GM19463 (cell line): ENCODE data around the gene CIAPIN1.
A peak's percentile ranks its signal among the peaks of the same experiment; 100 is the strongest.
"Not testable (repeated sequence)": the region's sequence is repeated elsewhere in the genome, so short reads cannot be mapped to it uniquely, and the experiment has no call there.

Source experiments
- ATAC-seq: cut with Tn5 transposase; IDR thresholded peaks from one replicate; pipeline ENCODE4 v1.9.1; 2021; ENCODE audit warnings: mild to moderate bottlenecking, moderate library complexity; ENCODE audit not compliant: unreplicated experiment

CIAPIN1 gene

GRCh38 chr16:57444711-57445110, 2.5 kb downstream of the CIAPIN1 start:
- ATAC-seq: no peak

- not testable (repeated sequence) for ATAC-seq
These were observed 6.6 kb downstream of the CIAPIN1 start for GRCh38 chr16:57440551-57440950.

GRCh38 chr16:57439947-57440346, 7.2 kb downstream of the CIAPIN1 start:
- ATAC-seq: not testable (repeated sequence)

GRCh38 chr16:57435838-57436237, 11.3 kb downstream of the CIAPIN1 start:
- ATAC-seq: no peak

- ATAC-seq: no peak
These were observed 13.2 kb downstream of the CIAPIN1 start for GRCh38 chr16:57434003-57434402.

GRCh38 chr16:57432989-57433388, 14.2 kb downstream of the CIAPIN1 start:
- no peak for ATAC-seq

- no peak for ATAC-seq
These were observed 14.7 kb downstream of the CIAPIN1 start for GRCh38 chr16:57432505-57432904.

GRCh38 chr16:57430955-57431354, 16.2 kb downstream of the CIAPIN1 start:
- ATAC-seq: no peak

GRCh38 chr16:57427824-57428223, 19.4 kb downstream of the CIAPIN1 start:
- no peak for ATAC-seq

- no peak for ATAC-seq
These were observed 19.9 kb downstream of the CIAPIN1 start for GRCh38 chr16:57427307-57427706.

GRCh38 chr16:57426356-57426755, 20.8 kb downstream of the CIAPIN1 start:
- ATAC-seq: no peak

- ATAC-seq: no peak
These were observed 22.6 kb downstream of the CIAPIN1 start for GRCh38 chr16:57424583-57424982.

GRCh38 chr16:57423152-57423551, 24.0 kb downstream of the CIAPIN1 start:
- ATAC-seq: no peak

- no peak for ATAC-seq
These were observed 24.9 kb downstream of the CIAPIN1 start for GRCh38 chr16:57422026-57422944.

- ATAC-seq: no peak
These were observed 27.7 kb downstream of the CIAPIN1 start for GRCh38 chr16:57419506-57419905.

GRCh38 chr16:57416084-57416483, 31.1 kb downstream of the CIAPIN1 start:
- no peak for ATAC-seq

- ATAC-seq: no peak
These were observed 33.5 kb downstream of the CIAPIN1 start for GRCh38 chr16:57413733-57414132.

GRCh38 chr16:57413301-57413730, 33.9 kb downstream of the CIAPIN1 start:
- ATAC-seq: peak; percentile 65

GRCh38 chr16:57412584-57412983, 34.6 kb downstream of the CIAPIN1 start:
- ATAC-seq: no peak

GRCh38 chr16:57411362-57411976, 35.7 kb downstream of the CIAPIN1 start:
- no peak for ATAC-seq

GRCh38 chr16:57409870-57410587, 37.2 kb downstream of the CIAPIN1 start:
- no peak for ATAC-seq
